ENCODE results near the gene MLC1.
A peak's percentile ranks its signal among the peaks of the same experiment; 100 is the strongest.

The MLC1 gene

DNA sequence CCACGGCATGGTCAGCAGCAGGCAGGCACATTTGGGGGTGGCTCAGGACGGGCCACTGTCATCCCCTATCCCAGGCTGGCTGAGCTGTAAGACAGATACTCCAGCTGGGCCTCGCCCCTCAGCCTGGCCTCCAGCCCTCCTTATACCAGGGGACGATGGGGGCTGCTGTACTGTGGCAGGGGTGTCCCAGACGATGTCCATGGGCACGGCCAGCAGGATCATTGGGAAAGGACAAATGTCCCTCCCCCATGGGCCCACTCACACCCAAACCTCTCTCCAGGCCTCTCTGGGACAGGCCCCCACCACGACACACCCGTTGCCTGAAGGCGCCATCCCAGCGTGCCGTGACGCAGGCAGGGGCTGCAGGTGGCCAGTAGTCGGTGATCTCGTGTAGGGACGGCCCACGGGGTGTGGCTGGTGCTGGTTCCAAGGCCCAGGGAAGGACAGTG lies 71.1 kb downstream of the MLC1 start:
- DNase-seq, result no peak

DNA sequence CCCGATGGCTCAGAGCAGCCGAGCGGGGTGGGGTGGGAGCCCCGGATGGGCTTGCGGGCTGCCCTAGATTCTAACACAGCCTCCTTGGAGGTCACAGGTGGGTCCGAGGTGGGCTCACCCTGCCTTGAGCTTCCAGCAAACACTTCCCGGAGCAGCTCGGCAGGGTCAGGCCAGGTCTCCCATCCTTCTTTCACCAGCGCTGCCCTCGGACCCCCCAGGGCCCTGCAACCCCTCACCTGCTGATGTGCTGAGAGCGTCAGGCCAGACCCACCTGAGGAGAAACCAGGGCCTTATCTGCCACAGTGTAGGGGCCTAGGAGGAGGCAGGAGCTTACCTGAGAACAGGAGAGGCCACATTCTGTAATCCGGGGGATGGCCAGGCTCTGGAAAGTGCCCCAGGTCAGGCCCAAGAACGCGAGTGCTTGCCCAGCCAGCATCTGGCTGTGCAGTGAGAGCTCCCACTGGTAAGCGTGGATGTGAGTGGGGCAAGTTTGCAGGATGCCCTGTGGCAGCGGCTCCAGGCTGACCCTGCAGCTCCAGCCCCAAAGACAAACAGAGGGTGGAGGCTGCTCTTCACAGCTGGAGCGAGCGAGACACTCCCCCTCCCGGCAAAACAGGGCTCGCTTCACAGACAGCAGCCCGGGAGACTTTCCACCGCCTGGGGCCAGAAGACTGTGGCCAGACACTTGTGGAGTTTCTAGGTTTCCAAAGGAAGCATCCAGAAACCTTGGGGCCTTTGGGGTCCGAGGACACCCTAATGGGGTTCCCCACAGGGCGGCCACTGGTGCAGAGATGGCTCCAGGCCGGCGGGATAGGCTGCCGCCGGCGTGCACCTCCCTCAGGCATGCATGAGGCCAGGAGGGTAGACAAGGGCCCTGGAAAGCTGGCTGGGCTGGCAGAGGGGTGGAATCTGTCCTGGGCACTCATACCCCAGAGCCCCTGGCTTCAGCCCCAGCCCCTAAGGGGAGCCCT lies 72.7 kb downstream of the MLC1 start, which contains the start of gene IL17REL:
IL17REL (minus strand) TSS at position 555 of the 971 bp plus-strand sequence; CDS start at position 436, 119 bp downstream.
- DNase-seq, result peak; percentile 57

DNA sequence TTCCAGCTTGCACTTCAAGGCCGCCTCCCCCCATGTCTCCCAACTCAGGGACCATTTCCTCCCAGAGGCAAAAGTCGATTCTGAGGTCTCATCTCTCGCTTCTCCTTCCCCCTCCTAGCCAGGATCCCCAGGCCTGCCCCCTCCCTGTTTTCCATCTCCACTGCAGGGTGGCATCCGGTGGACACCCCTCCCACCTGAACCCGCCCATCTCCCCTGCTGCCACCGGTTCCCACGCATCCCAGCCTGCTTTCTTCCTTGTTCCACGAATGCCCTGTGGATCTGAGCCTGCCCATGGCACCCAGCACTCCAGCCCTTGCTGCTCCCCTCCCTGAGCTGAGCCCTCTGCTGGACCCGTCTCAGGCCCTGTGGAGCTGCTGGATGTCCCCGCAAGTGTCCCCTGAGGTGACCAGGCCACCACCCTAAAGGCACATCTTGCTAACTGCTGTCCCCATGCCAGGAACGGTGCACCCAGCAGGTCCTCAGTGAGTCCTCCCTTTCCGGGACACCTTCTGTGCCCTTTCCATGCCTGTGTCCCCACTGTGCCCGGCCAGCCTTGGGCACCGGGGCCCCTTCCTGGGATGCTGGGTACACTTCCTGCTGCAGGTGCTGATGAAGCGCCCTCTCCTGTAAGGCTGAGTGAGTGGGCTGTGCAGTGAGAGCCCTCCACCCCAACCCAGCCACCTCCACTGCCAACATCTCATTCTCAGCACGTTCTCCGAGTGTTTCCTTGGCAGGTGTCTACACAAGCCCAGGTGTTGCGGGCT lies 73.6 kb downstream of the MLC1 start:
- peak; percentile 62 for DNase-seq

DNA sequence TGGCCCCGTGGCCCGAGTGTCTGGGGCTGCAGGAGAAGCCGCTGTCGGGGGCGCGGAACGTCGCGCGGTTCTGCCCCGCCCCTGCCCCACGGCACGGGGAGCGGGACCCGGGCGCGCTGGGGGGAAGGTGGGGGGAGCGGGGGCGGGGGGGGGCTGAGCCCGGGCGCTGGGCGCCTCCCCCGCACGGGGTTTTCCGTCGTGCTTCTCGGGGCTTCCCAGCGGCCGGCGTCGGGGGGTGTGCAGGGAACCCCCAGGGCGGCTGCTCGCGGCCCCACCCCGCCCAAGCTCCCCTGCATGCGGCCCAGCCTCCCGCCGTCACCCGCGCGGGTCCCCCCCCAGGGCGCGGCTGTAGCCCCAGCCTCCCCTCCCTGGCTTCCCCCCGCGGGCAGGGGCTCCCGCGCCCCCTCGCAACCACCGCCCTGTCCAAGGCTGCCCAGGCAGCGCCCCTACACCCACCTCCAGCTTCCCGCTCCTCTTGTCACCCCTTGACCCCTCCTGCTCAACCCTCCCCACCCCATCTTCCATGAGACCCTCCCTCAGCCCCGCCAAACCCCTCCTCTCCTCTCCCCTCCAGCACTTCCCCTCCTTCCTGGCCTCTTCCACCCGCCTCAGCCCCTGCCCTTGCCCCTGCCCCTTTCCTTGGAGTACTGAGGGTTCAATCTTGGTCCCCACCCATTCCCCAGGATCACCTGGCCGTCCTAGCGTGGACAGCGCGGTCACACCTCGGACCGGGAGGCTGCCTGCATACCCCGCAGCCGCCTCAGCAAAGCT lies 74.4 kb downstream of the MLC1 start:
- DNase-seq, result no peak

DNA sequence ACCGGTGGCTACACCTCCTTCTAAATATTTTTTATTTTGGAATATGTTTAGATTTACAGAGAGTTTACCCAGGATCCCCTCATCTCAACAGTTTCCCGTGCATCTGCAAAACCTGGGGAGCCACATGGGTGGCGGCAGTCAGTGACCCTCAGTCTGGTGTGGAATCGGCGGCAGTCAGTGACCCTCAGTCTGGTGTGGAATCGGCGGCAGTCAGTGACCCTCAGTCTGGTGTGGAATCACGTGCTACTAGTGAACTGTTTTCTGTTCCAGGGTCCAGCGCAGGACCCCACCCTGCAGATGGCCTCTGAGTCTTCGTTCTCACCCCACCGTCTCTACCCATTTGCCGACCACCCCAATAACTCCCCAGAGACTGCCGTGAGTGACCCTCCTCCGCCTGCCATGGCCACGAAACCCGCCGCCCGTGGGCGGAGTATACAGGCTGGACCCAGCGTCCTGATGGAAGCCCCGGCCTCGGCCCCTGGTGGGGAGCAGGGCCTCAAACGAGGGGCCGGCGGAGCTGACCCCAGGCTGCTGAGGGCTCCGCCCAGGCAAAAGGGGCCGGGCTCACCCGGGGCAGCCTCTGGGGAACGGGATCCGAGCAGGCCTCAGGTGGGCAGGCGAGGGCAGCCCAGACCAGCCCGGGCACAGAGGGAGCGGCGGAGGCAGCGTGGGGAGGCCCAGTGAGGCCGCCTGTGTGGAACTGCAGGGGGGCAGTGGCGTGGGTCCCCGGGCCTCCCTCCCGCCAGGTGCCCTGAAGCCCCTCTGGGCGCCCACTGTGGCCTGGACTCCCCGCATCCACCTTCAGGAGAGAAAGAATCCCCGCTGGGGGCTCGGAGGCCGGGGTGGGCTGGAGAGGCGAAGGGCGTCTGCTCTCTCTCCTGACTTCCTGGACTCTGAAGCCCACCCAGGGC lies 75.2 kb downstream of the MLC1 start:
- no peak for DNase-seq
